Right renal cortex interstitium (tissue), 3 donors: ENCODE data around the gene ZSCAN16. TPM values are rescaled to one million over a fixed set of nuclear protein-coding genes. Genes with fewer than 3 reads are reported as not detected.

Experiments used
- DNase-seq, 3 donors: peaks; one replicate each; pipeline ENCODE4 v3.0.0-alpha.2; 2013; ENCODE audit warnings: low read depth in 3 of 3, low spot score in 2 of 3
- polyA plus RNA-seq, 3 donors: library from polyadenylated mRNA; unstranded; fragments of 120-200 nt; gene quantifications; one replicate each; pipeline ENCODE4 v1.2.1, GENCODE V29; 2013; ENCODE audit not compliant: insufficient read length in 3 of 3

ZSCAN16 gene
- polyA plus RNA-seq, 3 donors, result 11.2 to 15.0 (median 12.1) TPM

GRCh38 chr6:28167068-28167467 is 42.7 kb downstream of the ZSCAN16 start:
- DNase-seq, result no peak

GRCh38 chr6:28167926-28168325 is 43.5 kb downstream of the ZSCAN16 start:
- DNase-seq, result no peak

- no peak for DNase-seq
Observed at GRCh38 chr6:28171271-28171670, 46.9 kb downstream of the ZSCAN16 start.

GRCh38 chr6:28172006-28172405 is 47.6 kb downstream of the ZSCAN16 start:
- no peak for DNase-seq

GRCh38 chr6:28176373-28176772 is 52.0 kb downstream of the ZSCAN16 start:
- no peak for DNase-seq

Other genes with a start within 250 kb of the ZSCAN16 start
- not detected for gene OR2B2, start 212.2 kb upstream of the ZSCAN16 start, polyA plus RNA-seq
- gene OR2B6, start 167.4 kb upstream of the ZSCAN16 start, polyA plus RNA-seq, result under 1 TPM; 0.14 to 0.33 (median 0.17) TPM
- 1 to 10 TPM; 4.3 to 4.8 (median 4.7) TPM for gene ZNF165, start 44.0 kb upstream of the ZSCAN16 start, polyA plus RNA-seq
- gene ZKSCAN8, start 17.3 kb downstream of the ZSCAN16 start, polyA plus RNA-seq, result 10 to 100 TPM; 36.8 to 44.7 (median 39.8) TPM
- 10 to 100 TPM; 28.3 to 34.2 (median 30.5) TPM for gene ZSCAN9, start 100.7 kb downstream of the ZSCAN16 start, polyA plus RNA-seq
- 10 to 100 TPM; 11.9 to 12.9 (median 12.2) TPM for gene ZKSCAN4, start 127.7 kb downstream of the ZSCAN16 start, polyA plus RNA-seq
- 1 to 10 TPM; 2.6 to 2.9 (median 2.7) TPM for gene NKAPL, start 134.7 kb downstream of the ZSCAN16 start, polyA plus RNA-seq
- gene ZSCAN26, start 142.5 kb downstream of the ZSCAN16 start, polyA plus RNA-seq, result 10 to 100 TPM; 32.8 to 40.7 (median 35.0) TPM
- 10 to 100 TPM in 1 of 3 donors, 1 to 10 TPM in 2; 9.6 to 10.5 (median 9.8) TPM for gene PGBD1, start 157.0 kb downstream of the ZSCAN16 start, polyA plus RNA-seq
- gene ZSCAN31, start 211.5 kb downstream of the ZSCAN16 start, polyA plus RNA-seq, result 10 to 100 TPM; 10.7 to 11.9 (median 11.8) TPM
- 10 to 100 TPM in 1 of 3 donors, 1 to 10 TPM in 2; 9.0 to 10.5 (median 9.8) TPM for gene ZKSCAN3, start 225.3 kb downstream of the ZSCAN16 start, polyA plus RNA-seq